Activated CD4-positive, alpha-beta T cell treated with anti-CD3 and anti-CD28 coated beads, Interleukin-2, amount 50 U/mL, for 24 hours (primary cell): ENCODE data around the gene PAPOLG.

Experiments used
- DNase-seq, 2 donors: peaks; one replicate each; pipeline ENCODE4 v3.0.0-alpha.2; 2020; ENCODE audit warnings: low read depth in 1 of 2, low spot score in 1 of 2

The PAPOLG gene

DNA sequence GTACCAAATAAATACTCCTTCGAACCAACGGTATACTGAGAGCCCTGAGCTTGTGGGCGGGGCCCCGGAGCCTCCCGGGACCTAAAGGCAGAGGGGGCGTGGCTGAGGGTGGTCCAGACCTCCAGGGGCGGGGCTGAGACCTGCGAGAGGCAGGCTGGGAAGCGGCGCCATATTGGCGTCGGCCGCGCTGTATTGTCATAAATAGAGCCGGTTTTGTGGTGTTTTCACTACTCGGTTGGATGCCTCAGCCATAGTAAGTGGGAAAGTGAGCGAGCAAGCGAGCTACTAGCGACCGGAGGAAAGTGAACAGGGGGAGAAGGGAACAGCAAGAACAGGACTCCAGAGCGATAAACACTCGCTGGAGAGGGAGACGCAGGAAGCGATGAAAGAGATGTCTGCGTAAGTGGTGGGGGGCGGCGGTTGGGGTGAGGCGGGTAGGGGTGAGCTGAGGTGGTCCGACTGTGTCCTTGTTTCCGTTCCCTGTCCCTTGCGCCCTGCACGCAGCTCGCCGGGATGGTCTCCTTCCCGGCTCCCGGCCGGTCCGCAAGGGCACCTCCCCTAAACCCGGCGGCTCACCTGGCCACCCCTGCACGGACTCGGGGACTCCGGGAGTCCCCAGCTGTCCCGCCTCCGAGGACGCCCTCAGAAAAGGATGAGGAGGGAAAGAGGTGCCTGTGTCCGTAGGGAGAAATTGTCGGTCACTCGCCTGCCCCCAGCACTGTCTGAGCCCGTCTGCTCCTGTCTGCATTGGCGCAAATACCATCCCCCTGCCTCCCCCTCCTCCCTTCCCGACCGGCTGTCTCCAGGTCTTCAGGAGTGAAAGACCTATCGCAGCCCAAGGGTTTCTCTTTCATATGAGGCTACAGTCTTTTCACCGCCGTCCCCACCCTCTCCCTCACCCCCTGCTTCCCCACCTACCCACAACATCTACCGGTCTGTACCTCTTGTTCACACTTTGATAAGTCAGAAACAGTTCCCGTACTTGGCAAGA is at the start of gene PAPOLG:
TSS of gene PAPOLG (plus strand) at position 172 of the 991 bp plus-strand sequence. CDS start at position 383, 211 bp downstream.
- peak; percentile 92 to 95 for DNase-seq

DNA sequence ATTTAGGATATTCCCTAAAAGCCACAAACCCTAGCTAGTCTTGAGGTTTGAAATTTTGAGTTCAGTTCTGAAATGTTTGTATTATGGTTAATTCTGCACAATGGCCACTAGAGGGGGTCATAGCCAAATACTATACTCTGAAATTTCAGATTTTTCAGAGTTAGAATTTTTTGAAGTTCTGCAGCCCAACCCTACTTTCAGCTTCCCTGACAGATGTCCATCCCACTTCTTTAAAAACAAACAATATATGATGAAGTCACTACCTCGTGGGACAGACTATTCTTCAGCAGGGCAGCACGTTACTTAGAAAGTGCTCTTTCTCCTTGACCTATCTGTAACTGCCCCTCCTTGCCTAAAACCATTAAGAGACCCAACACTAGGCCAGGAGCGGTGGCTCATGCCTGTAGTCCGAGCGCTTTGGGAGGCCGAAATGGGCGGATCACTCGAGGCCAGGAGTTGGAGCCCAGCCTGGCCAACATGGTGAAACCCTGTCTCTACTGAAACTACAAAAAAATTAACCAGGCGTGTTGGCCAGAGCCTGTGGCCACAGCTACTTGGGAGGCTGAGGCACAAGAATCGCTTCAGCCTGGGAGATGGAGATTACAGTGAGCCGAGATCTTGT is 48.2 kb upstream of the PAPOLG start:
- no peak for DNase-seq

DNA sequence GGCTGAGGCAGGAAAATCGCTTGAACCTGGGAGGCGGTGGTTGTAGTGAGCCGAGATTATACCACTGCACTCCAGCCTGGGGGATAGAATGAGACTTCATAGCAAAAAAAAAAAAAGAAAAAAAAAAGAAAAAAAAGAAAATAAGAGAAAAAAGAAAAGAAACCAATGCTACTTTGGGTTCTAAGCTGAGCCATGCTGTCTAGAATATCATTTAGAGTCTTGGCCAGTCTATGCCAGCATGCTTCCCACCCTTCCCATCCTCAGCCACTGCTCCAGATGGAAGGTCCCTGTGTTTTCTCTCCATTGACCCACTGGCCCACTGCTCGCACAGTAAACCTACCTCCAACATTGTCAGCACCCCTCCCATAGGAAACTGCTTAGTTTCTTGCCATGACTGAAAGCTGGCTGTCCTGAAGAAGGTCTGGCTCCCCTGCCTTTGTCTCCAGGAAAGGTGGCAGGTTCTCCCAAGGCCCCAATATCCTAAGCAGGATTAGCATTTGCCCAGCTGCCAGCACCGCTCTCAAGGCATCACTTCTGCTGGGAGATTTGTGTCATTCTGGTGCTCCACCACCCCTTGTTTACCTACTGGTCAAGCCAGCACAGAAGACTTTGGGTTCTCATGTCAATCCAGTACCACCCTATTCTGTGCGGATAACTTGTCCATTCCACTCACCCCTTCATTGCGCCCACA is 47.3 kb upstream of the PAPOLG start:
- DNase-seq: no peak

DNA sequence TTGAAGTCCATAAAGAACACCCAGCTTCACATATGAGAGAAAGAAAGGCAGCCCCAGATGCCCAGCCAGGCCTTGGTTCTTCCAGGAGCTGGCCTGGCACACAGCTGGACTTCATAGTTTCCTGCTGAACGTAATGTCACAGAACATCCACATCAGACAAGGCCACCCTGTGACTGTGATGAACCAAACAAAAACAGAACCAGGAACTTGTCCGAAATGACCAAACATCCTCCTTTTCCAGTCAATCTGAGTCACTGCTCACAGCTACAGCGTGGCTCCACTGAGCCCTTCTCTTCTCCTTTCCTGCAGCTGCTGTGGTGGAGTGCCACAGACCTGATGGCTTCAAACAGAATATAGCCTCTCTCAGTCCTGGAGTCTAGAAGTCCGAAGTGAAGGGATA is 45.4 kb upstream of the PAPOLG start:
- no peak for DNase-seq

DNA sequence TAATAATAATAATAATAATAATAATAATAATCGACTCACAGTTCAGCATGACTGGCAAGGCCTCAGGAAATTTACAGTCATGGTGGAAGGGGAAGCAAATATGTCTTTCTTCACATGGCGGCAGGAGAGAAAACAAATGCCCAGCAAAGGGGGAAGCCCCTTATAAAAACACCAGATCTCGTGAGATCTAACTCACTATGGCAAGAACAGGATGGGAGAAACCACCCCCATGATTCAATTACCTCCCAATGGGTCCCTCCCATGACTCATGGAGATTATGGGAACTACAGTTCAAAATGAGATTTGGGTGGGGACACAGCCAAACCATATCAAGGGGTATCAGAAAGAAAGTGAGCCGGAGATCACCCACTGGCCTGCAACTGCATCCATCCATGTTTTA is 40.5 kb upstream of the PAPOLG start:
- no peak for DNase-seq

DNA sequence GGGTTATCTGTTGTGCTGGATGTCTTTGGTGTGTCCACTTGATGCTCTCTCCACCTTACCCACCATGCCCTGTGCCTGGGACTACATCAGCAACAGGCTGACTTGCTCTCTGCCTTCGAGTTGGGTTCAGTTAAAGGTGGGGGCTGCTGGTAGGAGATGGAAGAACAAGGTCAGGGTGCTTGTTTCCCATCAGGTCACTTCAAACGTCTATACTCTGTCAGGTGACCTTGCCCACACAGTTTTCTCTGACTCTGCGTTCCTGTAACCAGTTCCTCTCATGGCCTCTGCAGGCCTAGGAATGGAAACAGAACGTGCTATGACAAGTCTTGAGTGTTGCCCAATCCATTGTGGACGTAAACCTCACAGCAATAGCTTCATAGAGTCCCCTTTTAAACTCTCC is 38.4 kb upstream of the PAPOLG start:
- DNase-seq: no peak

DNA sequence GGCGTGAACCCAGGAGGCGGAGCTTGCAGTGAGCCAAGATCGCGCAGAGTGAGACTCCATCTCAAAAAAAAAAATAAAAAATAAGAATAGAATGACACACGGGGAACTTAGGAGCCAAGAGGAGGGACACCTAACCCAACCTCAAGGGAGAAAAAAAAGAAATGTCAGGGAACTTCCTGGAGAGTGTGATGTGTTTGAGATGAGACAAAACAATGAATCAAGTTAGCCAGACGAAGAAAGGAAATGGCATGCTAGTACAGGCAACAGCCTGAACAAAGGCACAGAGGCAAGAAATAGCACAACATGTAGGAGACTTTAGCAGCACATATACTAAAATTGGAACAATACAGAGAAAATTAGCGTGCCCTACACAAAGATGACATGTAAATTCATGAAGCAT is 36.7 kb upstream of the PAPOLG start:
- no peak for DNase-seq

DNA sequence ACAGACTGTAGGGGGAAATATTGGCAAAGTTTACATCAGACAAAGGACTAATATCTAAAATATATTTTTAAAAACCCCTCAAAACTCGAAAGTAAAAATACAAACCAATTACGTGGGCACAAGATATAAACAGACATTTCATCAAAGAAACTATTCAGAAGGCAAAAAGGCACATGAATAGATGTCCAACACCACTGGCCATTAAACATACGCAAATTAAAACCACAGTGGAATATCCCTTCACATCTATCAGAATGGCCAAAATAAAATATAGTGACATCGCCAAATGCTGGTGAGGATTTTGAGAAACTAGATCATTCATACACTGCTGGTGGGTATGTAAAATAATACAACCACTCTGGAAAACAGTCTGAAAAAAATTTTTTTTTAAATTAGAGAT is 30.6 kb upstream of the PAPOLG start:
- DNase-seq: no peak

DNA sequence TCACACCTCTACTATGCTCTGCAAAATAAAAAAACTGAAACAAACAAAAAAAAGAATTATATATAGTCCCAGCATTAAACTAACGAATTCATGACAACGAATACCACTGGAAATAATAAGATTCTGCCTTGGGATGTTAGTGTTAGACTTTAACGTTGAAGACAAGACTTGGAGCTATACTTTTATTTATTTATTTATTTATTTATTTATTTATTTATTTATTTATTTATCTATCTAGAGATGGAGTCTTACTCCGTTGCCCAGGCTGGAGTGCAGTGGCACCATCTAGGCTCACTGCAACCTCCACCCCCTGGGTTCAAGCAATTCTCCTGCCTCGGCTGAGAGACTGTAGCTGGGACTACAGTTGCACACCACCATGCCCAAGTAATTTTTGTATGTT is 27.2 kb upstream of the PAPOLG start:
- DNase-seq: no peak

DNA sequence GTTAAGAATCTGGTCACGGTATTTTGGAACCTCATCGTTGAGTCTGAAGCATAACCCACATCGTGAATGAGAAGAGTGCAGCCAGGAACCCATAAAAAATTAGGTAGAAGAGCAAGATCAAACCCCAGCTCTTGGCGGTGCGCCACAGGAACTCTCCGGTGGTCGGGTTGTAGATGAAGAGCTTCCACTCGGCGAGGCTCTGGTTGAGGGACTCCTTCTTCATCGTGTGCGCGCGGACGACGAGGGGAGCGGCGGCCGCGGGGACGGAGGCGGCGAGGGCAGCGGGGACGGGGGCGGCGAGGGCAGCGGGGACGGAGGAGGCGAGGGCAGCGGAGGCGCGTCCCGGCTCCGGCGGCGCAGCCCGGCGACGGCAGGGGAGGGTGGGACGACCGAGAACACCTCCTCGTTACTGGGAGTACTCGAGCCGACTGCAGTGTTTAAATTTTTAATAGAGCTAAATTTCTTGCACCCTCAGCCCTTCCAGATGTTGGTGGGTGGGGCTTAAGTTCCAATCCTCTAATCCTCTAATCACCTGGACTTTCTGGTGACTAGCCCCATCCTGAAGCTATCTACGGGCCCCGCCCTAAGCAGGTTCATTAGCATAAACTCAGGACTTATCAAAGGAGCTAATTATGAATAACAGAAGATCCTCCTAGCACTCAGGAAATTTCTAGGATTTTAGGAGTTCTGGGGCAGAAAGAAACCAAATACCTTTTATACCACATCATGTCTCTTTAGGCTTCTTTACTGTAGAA is 20.4 kb upstream of the PAPOLG start:
- DNase-seq: no peak

DNA sequence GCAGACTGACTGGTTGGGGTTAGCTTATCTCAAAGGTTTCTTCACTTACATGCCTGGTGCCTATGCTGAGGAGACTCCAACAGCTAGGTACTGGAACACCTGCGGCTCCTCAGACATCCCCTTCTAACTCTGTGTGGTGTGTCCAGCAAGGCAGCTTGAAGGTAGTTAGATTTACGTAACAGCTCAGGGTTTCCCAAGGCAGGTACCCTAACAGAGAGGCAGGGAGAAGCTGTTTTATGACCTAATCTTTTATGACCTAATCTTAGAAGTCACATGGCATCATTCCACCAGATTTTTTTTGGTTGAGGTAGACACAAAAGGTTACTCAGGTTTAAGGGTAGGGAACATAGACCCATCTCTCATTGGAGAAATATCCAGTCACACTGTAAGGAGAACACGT is 17.4 kb upstream of the PAPOLG start:
- no peak for DNase-seq

DNA sequence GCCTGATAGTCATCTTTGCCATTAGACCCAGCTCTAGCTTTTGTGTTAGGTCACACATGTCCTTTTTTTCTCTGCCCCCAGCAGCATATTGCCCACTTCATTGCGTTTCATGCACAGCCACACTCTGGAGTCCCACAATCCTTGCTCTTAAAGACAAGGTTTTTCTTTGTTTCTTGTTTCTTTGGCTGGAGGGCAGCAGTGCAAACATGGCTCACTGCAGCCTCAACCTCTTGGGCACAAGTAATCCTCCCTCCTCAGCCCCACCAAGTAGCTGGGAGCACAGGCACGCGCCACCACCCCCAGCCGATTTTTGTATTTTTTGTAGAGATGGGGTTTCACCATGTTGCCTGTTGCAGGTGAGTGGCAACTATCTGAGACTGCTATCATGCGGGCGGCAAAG is 16.9 kb upstream of the PAPOLG start:
- DNase-seq: no peak

DNA sequence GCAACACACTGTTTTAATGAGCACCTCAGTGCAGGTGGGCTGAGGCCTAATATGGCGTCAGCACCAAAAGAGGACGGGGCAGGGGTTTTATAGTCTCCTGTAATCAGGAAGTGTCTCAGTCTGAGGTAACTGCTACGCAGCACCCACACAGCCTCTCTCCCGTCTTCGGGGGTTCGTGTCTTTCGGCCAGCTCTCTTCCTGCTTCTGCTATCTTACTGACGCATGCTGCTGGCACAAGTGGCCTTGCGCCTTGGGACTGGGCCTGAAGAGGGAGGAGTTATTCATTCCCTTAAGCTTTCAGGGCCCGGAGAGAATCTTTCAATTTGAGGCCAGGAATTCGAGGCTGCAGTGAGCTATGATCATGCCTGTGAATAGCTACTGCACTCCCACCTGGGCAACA is 14.5 kb upstream of the PAPOLG start:
- DNase-seq: no peak

DNA sequence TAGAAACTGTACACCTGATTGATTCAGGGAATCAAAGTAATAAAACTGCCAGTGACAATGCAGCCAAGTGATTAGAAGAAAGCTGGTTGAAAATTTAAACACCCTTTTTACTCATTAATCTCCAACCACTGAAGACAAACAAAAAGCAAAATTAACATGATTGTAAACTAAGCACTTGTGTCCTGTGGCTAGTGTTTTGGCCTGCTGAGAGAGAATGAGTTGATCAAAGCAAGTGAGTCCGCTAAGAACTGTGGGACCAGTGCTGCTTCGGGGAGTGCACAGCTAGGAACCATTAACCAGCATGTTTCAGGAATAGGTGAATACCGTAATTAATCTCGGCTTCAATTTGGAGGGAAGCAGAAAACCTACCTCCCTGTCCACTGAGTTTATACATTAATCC is 13.6 kb upstream of the PAPOLG start:
- no peak for DNase-seq

DNA sequence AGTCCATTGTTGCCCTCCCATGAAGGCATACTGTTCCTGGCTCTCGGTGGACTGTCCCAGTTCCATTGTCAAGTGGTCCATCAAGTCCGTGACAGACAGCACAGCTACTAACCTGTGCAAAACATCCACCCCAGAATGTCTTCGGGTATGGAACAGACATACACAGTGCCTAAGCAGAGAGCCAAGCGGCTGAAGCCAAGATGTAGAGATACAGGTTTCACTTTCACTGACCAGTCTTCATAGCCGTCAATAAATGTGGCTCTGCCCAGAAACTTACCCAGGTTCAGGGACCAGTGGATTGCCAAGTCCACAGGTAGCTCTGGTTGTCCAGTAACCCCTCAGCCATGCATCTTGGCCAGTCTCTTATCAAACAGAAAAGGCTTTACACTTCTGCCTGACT is 10.7 kb upstream of the PAPOLG start:
- no peak for DNase-seq

DNA sequence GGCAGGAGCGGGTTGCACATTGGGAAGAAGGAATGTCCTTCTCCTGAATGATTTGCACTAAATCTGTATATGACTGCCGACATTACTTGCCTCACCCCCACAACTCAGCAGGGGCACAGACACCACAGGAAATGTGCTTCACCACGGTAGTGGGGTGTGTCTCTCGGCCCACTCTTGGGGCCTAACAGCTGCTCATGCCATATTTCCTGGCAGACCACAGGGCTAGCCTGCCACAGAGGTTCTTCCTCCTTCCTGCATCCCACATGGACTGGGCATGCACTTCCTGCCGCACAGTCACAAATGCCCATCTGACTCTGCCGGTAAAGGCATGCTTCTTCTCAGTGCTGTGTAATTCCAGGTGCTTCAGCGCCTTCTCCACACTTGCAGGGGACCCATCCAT is 10.3 kb upstream of the PAPOLG start:
- no peak for DNase-seq

DNA sequence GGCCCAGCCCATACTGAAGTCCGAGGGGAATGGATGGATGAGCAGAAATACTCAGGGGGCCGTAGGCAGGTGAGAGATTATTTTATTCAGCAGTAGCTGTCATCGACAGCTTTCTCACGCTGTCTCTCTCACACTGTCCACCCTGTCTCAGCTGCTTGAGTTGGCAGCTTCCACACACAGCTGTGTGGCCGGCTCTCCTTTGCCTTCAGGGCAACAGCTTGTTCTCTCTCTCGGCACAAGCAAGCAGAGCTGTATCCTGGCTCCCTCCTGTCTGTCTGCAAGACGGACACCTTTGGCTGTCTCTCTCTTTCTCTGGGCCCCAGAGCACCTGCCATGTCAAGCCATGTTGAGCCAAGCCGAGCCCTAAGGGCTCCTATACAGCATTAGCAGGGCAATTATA is 9.8 kb upstream of the PAPOLG start:
- no peak for DNase-seq

DNA sequence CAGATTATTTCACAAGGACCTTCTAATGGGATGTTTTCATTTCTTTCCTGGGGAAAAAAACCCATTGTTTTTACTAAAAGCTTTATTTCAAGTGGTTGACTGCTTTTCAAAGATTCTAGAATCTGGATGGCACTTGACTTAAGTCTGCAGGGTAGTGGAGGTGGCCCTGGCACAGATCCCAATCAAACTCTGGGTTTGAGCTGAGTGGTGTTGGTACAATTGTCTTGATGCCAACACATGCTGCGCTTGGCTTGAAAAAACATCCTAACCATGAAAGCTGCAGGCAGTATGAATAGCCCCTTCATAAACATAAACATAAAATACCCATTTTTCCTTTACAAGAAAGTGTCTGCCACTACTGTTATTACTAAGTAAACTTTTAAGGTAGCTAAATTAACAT is 3.6 kb downstream of the PAPOLG start:
- DNase-seq: no peak

DNA sequence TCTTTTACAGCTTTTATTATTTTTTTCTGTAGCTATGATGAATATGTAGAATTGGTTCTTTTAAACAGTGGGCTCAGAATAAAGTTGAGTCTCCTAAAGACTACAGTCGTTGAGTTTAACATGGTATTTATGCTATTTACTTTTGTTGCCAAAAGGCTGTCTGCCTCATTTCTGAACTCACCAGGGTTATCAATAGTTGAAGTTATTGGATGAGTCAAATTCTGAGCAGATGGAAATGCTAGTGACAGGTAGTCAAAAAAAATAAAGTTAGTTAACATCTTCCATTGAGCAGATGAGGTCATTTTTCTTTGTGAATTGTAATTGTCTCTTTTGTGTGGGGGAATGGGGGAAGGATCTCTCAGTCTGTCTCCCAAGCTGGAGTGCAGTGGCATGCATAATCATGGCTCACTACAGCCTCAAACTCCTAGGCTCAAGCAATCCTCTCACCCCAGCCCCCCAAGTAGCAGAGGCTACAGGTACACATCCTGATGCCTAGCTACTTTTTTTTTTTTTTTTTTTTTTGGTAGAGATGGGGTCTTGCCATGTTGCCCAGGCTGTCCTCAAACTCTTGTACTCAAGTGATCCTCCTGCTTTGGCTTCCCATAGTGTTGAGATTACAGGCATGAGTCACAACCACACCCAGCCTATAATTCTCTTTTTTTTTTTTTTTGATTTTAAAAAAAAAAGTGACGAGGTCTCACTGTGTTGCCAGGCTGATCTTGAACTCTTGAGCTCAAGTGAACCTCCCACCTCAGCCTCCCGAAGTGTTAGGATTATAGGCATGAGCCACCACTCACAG is 8.9 kb downstream of the PAPOLG start:
- no peak for DNase-seq

DNA sequence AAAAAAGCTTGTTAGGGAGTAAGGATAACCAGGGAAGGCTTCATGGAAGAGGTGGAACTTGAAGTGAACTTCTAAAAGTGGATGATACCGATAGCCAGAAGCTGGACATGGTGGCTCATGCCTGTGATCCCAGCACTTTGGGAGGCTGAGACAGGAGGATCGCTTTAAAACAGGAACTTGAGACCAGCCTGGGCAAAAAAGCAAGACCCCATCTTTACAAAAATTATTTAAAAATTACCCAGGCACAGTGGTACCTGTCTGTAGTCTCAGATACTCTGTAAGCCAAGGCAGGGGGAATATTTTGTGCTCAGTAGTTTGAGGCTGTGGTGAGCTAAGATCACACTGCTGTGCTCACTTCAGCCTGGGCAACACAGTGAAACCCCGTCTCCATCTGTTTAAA is 10.2 kb downstream of the PAPOLG start:
- no peak for DNase-seq
